Measurements from ENCODE around the gene SASH3. TPM values are rescaled to one million over a fixed set of nuclear protein-coding genes. Genes with fewer than 3 reads are reported as not detected.

The SASH3 gene
- total and polyA plus RNA-seq, 8 donors = 2.3 to 62.9 (median 4.1) TPM

GRCh38 chrX:129759576-129760061 is 20.1 kb upstream of the SASH3 start:
- no peak overlapping the region for H3K4me3 ChIP-seq
- intact Hi-C loops (cut with DNase I) = no loop called here
- TF ChIP-seq, protein P1, sequence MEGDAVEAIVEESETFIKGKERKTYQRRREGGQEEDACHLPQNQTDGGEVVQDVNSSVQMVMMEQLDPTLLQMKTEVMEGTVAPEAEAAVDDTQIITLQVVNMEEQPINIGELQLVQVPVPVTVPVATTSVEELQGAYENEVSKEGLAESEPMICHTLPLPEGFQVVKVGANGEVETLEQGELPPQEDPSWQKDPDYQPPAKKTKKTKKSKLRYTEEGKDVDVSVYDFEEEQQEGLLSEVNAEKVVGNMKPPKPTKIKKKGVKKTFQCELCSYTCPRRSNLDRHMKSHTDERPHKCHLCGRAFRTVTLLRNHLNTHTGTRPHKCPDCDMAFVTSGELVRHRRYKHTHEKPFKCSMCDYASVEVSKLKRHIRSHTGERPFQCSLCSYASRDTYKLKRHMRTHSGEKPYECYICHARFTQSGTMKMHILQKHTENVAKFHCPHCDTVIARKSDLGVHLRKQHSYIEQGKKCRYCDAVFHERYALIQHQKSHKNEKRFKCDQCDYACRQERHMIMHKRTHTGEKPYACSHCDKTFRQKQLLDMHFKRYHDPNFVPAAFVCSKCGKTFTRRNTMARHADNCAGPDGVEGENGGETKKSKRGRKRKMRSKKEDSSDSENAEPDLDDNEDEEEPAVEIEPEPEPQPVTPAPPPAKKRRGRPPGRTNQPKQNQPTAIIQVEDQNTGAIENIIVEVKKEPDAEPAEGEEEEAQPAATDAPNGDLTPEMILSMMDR (IDR thresholded peaks at IDR 0.05) = no peak
- no peaks in the 10 kb centered on the region for H3K9me3 ChIP-seq
- no peaks in the 10 kb centered on the region for H3K36me3 ChIP-seq
- peaks cover 0 to 30% of the 10 kb centered on the region in 2 donors for H3K4me1 ChIP-seq
- peak in 2 of 4 donors; percentile 70 to 72 for DNase-seq
- peak overlapping the region in 1 of 2 donors; percentile 78 for H3K27ac ChIP-seq
- peak; percentile 81 for ATAC-seq
- H3K27me3 ChIP-seq = no peaks in the 10 kb centered on the region

DNA sequence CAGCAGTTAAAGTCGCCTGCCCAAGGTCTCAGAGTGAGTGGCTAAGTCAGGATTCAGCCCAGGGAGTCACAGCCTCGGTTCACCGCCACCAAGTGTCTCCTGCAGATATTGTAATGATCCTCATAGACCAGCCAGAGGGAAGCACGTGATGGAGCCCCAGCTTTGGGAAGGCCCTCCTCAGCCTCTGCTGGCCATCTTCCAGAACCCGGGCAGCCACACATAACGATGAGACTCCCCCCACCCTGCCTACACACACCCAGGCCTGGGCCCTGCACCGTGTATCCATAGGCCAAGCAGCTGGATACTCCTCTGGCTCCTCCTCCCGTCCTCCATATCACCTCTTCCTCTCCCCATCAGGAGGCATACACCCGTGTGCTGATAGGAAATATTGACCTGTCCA is 19.6 kb upstream of the SASH3 start:
- DNase-seq = no peak
- Histone ChIP-seq H3K36me3 (no peaks in the 10 kb centered on the region), H3K27me3 (no peaks in the 10 kb centered on the region), H3K9me3 (no peaks in the 10 kb centered on the region), H3K4me1 (peaks cover 0 to 30% of the 10 kb centered on the region in 2 donors), H3K27ac (peak overlapping the region in 1 of 2 donors; percentile 78), H3K4me3 (no peak overlapping the region)
- ATAC-seq = peak; percentile 17
- TF ChIP-seq, protein P1 (IDR thresholded peaks at IDR 0.05) = no peak
- intact Hi-C loops (cut with DNase I) = no loop called here

DNA sequence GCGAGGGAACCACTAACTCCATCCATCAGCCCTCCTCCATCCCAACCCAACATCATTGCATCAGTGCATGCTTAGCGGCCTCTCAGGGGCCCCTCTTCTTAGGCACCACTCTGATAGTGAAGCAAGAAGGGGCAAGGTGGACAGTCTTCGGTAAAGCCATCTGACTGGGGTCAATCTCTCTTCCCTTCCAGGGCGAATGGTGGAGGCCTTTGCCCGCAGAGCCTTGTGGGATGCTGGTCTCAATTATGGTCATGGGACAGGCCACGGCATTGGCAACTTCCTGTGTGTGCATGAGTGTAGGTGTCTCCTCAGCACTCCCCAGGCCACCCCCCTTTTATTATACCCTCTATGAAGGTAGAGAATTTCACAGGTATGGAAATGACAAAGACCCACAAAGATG is 18.8 kb upstream of the SASH3 start:
- H3K36me3 ChIP-seq = no peaks in the 10 kb centered on the region
- H3K27ac ChIP-seq = no peak overlapping the region
- peaks cover 0 to 30% of the 10 kb centered on the region in 2 donors for H3K4me1 ChIP-seq
- TF ChIP-seq, protein P1 (IDR thresholded peaks at IDR 0.05) = no peak
- no peak overlapping the region for H3K4me3 ChIP-seq
- H3K9me3 ChIP-seq = no peaks in the 10 kb centered on the region
- DNase-seq = no peak
- intact Hi-C loops (cut with DNase I) = no loop called here
- no peaks in the 10 kb centered on the region for H3K27me3 ChIP-seq
- no peak for ATAC-seq

DNA sequence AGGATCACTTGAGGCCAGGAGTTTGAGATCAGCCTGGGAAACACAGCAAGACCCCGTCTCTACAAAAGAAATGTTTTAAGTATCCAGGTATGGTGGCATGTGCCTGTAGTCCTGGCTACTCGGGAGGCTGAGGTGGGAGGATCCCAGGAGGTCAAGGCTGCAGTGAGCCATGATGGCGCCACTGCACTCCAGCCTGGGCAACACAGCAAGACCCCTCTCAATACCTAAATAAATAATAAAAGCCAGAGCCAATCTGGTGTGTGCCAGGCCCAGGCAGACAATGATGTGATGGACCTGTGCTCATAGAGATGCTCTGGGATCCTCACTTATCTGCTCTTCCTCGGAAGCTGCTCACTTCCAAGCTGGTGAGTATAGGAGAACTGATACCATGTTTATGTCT is 18.2 kb upstream of the SASH3 start:
- intact Hi-C loops (cut with DNase I) = no loop called here

GRCh38 chrX:129762448-129762847 is 17.3 kb upstream of the SASH3 start:
- TF ChIP-seq, protein P1 (IDR thresholded peaks at IDR 0.05) = no peak
- no peaks in the 10 kb centered on the region for H3K27me3 ChIP-seq
- intact Hi-C loops (cut with DNase I) = no loop called here
- H3K4me3 ChIP-seq = no peak overlapping the region
- no peak for DNase-seq
- peaks cover 0 to 28% of the 10 kb centered on the region in 2 donors for H3K4me1 ChIP-seq
- no peaks in the 10 kb centered on the region for H3K9me3 ChIP-seq
- ATAC-seq = no peak
- H3K36me3 ChIP-seq = no peaks in the 10 kb centered on the region
- H3K27ac ChIP-seq = no peak overlapping the region

More for the DNA sequence above, 18.2 kb upstream of the SASH3 start:
- ATAC-seq = no peak
- Histone ChIP-seq H3K27me3 (no peaks in the 10 kb centered on the region), H3K9me3 (no peaks in the 10 kb centered on the region), H3K4me1 (peaks cover 0 to 30% of the 10 kb centered on the region in 2 donors), H3K36me3 (no peaks in the 10 kb centered on the region), H3K4me3 (no peak overlapping the region), H3K27ac (no peak overlapping the region)
- no peak for DNase-seq
- TF ChIP-seq, protein P1 (IDR thresholded peaks at IDR 0.05) = no peak
